Prostate gland (tissue), 2 donors: ENCODE results near the gene ATAD1. TPM values are rescaled to one million over a fixed set of nuclear protein-coding genes. Genes with fewer than 3 reads are reported as not detected.

ENCODE experiments used
- small RNA-seq, 2 donors: library from RNA; depleted of rRNA; stranded (forward); fragments of <200 nt; gene quantifications; one replicate each; pipeline ENCODE3, GENCODE V24; 2016
- total RNA-seq, 2 donors: library from RNA; depleted of rRNA; stranded (reverse); fragments of >200 nt; gene quantifications; one replicate each; pipeline ENCODE4 v1.1.0, GENCODE V29; 2016

Gene ATAD1
- total RNA-seq, 2 donors from 2014 or later = 50.2 to 59.6 TPM

Small RNA genes within 50 kb of the gene (small RNA-seq; reads per million reads assigned to genes)
- 0 reads per million in 2 donors for gene RN7SL78P

Other genes with a start within 250 kb of the ATAD1 start
- 1 to 10 TPM; 5.5 to 9.0 TPM for gene PAPSS2, start 158.3 kb downstream of the ATAD1 start, total RNA-seq
- 1 to 10 TPM in 1 of 2 donors, under 1 TPM in 1; 0.55 to 1.1 TPM for gene KLLN, start 45.3 kb upstream of the ATAD1 start, total RNA-seq
- gene PTEN, start 45.4 kb upstream of the ATAD1 start, total RNA-seq = 10 to 100 TPM; 85.8 to 90.2 TPM